ENCODE results near the gene TBC1D24.

The TBC1D24 gene

DNA sequence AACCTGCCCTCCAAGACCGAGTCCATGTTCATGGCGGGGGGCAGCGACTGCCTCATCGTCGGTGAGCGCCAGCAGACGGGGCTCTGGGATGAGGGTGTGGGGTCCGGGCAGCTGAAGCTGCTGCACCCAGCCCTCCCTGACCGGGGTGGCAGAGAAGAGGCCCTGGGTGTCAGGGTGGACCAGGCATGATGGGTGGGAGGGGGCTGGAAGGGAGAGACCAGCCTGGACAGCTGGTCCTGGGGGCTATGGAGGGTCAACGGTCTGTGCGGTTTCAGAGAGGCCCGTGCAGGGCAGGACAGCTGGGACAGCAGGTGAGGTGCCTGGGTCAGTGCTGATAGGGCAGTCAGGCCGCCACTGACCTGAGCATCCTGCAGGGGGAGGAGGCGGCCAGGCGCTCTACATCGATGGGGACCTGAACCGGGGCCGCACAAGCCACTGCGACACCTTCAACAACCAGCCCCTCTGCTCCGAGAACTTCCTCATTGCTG is 25.5 kb downstream of the TBC1D24 start:
- peak; percentile 35 for DNase-seq

DNA sequence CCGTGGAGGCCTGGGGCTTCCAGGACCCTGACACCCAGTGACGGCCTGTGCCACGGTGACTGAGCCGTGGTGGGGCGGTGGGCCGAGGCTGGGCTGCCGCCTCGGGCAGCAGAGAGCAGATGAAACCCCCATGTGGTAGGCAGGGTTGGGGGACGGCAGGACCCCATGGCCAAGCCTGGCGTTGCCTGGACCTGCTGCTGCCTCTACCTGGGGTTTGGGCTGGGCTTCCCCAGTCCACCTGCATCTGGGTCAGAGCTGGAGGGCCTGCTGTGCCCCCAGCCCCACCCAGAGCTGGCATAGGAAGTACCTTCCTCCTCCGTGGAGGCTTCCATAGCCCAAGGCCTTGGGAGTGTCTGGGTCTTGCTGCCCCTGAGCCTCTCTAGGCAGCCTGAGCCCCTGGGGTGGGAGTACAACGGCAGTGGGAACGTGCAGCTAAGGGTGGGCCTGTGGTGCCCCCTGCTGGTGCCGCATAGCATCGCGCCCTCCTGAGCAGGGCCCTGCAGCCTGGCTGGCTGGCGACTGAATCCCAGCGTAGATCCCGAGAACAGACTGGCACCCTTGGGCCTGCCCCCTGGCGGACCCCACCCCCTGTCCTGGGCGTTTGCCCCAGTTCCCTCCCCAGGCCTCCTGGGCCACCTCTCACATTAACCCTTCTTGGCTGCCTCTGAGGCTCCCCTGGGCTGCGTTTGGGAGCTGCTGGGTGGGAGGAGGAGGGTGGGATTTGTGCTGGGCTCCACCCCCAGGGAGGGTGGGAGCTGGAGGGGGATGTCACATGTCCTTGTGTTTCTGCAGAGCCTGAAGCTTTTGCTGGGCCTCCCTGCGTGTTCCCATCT is 26.2 kb downstream of the TBC1D24 start:
- peak; percentile 76 for DNase-seq

DNA sequence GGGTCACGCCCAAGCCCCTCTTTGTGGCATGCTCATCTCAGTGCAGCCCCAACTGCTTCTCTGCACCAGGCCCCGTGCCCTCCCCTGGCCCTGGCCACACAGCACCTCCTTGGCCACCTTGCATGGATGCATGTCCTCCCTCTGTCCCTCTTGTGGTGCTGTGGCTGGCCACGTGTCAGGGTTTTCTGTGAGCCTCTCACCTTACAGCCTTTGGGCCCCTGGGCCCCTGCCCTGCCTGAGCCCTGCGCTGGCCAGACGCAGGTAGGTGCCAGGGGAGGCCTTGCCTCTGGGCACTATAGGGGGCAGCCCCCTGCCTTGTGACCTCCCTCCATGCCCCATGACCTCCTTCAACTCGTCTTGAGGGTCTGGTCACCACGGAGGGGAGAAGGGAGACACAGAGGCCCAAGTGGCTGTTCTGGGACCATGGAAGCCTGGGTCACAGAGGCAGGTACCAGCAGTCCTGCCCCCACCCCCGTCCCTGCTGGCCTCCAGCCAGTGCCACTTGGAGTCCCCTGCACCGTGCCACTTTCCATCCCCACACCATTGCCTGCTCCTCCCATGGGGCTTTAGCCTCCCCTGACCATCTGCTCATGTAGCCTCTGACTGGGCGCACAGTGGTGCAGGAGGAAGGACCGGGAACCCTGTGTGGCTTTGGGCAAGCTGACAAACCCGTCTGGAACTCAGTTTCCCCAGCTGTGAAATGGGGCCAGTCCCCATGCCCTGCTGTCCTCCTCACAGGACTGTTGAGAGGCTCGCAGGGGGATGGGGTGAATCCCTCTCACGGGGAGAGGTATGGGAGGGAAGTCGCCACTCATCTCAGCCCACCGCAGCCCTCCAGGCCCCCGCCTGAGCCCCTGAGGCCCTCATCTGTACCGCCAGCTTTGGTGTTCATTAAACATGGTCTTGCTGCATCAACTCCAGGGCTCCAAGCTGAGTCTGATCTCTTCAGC is 27.3 kb downstream of the TBC1D24 start:
- no peak for DNase-seq

DNA sequence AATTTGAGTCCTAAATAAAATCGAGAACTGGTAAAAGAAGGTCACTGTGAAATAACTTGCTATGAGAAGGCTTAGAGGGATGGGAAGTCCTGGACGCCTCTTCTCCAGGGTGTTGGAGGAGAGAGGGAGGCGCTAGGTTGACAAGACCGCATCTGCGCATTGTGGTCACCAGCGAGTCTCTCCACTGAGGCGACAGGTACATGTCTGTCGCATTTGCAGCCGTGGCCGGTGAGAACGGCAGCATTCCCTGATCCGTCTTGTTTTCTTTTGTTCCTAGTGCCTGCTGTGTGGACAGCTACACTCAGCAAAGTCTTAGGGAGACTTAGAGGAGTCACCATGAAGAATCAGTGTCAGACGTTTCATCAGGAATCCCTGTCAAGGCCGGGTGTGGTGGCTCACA is 30.8 kb downstream of the TBC1D24 start:
- DNase-seq, result no peak

DNA sequence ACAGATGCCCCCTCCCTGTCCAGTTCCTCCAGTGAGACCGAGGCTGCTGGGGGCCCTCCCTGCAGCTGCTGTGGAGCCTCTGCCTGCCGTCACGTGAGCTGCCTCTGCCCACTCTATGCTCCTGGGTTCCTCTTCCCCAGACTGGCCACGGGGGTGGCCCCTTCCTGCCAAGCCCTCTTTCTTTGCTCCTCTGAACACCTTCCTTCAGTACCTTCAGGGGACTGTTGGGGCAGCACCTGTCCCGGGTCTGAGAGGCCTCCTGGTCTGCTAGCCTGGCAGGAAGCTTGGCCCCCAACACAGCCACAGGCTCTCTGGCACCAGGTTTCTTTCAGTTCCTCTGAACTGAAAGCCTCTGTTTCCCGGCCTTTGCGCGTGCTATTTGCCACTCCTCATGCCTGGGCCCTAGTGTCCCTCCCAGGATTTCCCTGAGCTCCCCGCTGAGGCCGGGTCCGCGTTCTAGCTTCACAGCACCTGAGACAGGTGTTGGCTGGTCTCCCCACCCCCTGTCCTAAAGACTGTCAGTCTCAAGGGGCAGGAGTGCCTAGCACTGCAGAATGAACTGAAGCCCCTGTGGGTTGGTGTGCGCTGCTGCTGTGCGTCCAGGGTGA is 32.2 kb downstream of the TBC1D24 start:
- DNase-seq, result no peak

DNA sequence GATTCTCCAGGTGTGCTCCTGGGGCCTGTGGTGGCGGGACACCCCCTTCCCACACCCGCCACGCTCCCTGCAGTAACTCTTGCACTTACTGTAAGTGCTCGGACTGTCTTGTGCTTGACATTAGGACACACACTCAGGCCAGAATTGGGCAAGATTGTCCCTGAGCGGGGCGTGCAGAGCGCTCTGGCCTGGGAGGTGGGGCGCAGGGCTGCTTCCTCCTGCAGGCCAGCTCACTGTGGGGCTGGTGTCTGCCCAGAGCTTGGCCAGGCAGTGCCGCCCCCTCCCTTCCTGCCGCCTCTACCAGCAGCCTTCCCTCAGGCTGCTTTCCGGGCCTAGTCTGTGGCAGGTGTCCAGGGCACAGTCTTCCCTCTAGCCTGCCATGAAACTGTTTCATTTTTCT is 32.7 kb downstream of the TBC1D24 start:
- DNase-seq, result no peak

DNA sequence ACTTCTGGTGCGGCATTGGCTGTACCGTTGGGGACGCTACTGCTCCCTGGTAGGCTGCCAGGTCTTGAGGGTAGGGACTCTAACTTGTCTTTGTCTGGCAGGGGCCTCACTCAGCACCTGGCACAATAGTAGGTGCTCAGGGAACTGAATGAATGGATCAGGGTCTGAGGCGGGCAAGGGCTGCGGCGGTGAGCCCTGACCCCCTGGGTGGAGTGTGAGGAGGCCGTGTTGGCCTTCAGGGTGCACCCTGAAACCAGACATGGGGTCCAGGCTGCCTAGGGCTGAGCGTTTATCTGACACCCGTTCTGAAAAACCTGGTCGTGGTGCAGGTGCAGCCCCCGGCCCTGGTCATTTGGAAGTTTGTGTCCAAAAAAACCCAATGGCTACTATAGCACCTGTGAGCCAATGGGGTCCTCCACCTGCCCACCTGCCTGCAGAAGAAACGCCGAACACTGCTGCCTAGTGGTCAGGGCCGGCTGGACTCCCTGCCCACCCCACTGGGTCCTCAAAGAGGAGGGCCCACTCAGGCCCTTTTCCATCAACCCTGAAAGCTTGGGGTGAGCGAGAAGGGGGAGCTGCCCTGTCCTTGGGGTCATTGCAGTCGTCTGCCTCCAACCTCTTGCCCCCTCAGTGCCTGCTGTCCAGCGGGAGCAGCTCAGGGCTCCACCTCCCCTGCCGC is 33.9 kb downstream of the TBC1D24 start:
- DNase-seq, result no peak

DNA sequence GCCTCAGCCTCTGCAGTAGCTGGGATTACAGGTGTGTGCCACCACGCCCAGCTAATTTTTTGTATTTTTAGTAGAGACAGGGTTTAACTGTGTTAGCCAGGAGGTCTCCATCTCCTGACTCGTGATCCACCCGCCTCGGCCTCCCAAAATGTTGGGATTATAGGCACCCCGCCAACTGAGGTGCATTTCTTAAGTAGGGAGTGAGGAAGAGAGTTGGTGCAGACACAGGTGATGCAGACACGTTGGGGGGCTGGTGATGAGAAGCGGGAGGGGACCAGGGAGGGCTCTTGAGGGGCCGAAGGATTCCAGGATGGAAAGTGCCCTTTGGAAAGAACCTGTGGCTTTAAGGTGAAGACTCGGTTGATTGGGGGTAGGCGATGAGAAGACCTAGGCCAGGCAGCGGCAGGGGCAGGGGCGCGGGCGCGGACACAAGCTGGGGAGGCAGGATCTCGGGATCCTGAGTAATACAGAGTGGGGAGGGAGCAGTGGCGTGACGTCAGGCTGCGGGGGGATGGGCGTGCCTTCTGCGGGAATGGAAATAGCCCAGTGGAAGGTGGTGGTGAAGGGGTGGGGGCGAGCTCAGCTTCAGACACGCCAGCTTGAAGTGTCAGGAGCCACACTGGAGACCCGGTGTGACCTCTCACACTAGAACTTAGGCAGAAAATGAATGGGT is 36.3 kb downstream of the TBC1D24 start:
- no peak for DNase-seq

DNA sequence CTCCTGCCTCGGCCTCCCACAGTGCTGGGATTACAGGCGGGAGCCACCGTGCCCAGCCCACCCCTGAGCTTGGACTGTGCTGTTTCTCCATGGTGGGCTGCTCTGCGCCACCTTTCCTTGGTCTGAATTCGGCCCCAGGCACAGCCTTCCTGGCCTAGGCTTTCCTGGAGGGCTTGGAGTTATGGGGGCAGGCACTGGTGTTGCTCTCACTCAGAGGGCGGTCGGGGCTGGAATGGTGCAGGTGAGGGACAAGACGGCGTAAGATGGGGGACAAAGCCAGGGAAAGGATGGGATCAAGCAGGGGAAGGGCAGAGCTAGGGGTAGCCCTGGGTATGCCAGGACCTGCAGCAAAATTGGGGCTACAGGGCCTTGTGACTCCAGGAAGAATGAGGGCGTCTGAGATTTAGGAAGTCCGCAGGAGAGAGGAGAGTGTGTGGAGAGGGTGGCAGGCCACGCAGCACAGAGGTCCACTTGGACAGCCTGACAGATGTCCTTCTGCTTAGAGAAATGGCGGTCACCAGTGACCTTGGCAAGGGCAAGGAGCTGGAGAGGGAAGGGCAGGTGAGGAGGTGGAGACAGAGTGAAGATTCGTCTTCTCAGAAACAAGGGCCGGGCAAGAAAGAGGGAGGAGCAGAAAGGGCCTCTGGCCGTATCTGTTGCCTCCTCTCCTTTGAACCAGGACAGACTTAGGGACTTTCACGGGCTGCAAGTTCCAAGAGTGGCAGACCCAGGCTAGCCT is 37.2 kb downstream of the TBC1D24 start:
- DNase-seq, result no peak

DNA sequence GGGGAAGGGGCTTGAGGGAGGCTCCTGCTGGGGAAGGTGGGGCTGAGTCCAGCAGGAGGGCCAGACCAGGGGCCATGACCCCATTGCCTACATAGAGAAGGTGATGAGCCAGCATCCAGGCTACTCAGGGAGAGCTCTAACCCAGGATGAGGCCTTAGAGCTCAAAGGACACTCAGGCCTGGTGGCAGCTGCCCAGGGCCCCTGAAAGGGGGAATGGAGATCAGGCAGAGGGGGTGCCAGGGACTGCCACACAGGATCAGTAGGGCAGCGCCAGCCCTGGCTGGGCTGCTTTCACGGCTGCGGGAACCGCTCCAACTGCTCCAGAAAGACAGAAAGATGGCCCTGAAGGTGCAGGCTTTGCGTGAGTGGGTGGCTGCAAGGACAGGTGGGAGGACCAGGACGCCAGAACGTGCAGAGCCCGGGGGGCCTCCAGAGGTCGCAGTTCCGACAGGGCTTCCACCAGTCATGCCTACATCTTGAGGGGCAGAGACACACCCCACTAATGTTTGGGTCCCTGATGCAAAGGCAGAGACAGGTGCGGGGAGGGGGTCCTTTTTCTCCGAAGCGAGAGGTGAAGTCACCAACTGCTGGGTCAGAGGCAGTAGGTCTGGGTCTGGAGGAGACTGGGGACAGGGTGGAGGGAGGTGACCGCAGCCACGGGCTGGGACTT is 37.9 kb downstream of the TBC1D24 start:
- DNase-seq, result peak; percentile 59

DNA sequence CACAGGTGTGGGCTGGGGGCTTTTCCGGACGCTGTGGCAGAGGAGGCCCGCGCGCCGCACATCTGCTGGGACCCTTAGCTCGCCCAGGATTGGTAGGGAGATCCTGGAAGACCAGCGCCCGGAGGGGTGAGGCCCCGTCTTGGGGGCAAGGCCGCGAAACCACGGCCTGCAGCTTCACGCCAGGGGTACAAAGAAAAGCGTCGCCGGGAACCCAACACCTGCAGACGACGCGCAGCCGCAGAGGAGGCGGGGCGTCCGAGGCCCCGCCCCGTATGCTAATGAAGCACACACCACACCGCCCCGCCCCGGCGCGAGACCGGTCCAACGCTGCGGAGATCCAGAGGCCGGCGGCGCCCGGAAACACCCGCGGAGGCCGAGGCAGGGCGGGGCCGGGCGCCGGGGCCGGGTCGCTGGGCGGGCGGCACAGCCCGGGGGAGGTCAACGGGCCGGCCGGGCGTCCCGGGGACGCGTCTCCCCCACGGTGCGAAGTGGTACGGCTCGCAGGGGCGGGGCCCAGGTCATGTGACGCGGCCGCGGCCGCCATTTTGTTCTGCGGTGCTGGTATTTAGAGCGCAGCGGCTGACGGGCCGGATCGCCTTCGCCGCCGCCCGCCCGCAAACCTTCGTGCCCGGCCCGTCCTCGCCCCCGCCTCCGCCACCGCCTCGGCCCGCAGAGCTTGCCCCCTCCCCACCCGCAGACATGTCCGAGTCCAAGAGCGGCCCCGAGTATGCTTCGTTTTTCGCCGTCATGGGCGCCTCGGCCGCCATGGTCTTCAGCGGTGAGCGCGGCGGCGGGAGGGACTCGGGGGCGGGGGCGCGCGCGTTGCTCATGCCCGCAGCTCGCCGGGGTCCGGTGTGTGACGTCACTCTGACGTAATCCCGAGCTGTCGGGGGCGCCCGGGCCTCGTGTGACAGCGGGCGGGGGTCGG is 38.7 kb downstream of the TBC1D24 start, which contains the start of gene ATP6V0C:
Gene ATP6V0C, plus strand, starts transcription at position 548 of the 928 bp plus-strand sequence. Its CDS starts 152 bp downstream, at position 700.
- peak; percentile 98 for DNase-seq

DNA sequence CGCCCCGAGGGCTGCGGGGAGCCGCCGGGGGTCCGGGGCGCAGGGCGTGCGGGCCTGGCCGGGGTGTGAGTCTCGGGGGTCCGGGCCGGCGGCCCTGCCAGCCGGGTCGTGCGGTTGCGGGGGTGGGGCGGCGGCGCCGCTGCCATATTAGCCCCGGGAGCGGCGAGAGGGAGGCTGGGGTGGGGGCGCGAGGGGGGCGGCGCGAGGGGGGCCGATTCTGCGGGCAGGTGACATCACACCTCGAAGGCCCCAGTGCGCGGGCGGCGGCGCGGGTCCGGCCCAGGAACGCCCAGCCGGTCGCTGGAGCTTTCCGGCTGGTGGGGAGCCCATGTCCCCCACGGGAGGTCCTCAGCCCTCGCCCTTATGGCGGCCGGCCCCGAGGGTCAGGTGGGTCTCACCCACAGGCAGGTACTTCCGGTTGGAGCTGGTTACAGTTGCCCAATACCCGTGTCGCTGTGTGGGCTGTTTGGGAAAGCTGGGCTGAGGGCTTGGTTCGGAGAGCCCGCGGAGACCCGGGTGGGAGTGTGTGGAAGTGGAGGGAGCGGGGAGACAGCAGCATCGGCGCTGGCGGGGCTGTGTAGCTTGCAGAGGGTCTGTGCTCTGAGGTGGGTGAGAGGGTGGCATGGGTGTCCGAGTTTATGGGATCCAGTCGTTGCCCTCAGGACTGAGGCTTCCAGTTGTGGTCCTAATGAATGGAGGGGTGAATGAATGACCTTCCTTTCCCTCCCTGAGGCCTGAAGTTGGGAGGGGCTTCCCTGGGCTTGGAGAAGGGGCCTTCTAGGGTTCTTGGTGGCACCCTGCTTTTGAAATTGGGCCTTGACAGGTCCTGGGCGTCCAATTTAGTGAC is 39.6 kb downstream of the TBC1D24 start:
- peak; percentile 46 for DNase-seq

DNA sequence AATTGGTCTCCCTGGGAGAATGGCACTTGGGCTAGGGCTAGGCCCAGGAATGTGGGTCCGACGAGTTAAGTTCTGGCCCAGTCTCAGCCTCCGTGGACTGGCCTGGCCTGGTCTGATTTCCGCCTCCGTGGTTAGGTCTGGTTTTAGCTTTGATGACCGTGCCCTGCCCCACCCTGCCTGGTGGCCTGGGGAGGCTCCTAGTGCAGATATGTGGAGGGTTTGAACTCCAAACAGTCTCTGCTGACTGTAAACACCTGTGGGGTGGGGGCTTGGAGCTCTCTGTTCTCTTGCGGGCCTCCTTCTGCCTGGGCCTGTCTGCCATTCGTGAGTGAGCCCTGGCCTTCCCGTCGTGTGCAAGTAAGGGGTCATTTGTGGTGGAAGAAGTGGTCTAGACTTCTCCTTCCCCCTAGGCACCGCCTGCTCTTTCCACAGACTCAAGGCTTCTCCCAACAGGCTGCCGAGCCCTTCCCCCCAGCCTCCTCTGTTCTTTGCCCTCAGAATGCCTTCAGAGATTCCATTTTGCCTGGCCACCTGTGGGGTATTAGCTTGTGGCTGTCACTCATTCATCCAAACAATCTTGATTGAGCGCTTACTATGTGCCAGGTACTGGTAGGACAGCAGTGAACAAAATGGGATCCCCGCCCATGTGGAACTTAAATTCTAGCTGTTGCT is 40.4 kb downstream of the TBC1D24 start:
- DNase-seq, result no peak

DNA sequence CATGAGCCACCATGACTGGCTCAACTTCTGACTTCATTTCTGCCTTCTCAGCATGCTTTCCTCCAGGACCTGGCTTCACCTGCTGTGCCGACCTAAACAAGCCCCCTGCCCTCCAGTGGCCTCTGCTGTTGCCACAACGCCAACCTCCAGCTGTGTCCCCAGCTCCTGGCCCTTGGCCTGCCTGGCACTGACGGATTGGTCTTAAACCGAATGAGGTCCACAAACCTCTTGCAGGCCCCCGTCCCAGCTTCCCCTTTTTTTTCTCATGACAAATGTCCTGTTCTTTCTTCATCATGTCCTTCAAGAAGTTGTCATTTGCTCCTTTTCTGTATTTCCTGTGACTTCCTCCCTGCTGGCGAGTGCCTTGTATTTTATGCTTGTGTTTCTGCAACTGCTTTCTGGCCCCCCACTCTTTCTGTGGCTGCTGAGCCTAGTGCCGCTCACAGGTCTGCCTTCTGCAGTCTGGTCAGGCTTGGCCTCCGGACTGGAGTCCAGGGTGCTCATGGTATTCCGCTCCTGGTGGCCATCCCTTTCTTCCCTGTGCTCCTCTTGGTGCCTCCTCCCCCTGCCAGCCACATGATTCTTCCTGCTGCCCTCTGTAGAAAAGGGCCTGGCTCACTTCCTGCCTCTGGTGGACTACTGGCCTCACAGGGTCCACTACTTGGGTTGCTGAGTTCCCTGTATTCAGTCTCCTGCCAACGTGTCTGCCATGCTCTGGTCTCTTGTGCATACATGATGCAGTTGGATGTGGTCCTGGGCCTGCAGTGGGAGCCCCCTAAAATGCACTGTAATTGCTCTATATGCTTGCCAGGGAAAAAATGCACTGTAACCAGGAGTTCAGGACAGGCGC is 41.7 kb downstream of the TBC1D24 start:
- no peak for DNase-seq

DNA sequence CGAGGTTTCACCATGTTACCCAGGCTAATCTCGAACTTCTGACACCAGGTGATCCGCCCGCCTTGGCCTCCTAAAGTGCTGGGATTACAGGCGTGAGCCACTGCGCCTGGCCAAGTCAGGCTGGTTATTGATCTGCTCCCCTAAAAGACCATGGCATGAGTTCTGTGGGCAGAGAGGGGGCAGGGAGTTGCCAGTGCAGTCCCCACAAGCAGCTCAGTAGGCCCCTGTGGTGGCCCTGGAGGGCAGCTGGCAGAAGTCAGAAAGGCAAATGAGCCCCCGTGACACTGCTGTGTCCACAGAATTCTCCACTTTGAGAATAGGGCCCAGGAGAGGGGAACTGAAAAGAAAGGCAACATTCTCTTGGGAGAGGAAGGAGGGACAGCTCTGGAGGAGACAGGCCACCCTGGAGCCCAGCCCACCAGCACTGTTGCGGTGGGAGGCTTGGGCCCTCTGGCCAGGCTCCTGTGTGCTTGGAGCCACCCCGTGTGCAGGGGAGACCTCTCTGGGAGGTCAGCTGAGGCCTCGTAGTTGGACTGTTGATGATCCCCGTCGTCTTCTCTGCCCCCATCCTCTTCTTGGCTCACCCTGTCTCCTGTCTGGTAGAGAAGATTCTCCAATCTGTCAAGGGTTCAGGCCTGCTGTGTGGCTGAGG is 43.2 kb downstream of the TBC1D24 start:
- no peak for DNase-seq

Data from DMS53 (cell line).